Measurements from ENCODE around the gene ARSD.
"Not testable (repeated sequence)": the region's sequence is repeated elsewhere in the genome, so short reads cannot be mapped to it uniquely, and the experiment has no call there.

The ARSD gene

GRCh38 chrX:2928583-2929434, at the start of gene ARSD:
ARSD (minus strand) TSS chrX:2929339; CDS start chrX:2929275, 64 bp downstream.
- no peak for DNase-seq

- DNase-seq = not testable (repeated sequence)
Measured at GRCh38 chrX:2978639-2979038, 49.5 kb upstream of the ARSD start.

GRCh38 chrX:2974961-2975360, 45.8 kb upstream of the ARSD start:
- no peak for DNase-seq

GRCh38 chrX:2972391-2972790, 43.3 kb upstream of the ARSD start:
- DNase-seq = no peak

- no peak for DNase-seq
Measured at GRCh38 chrX:2969021-2969420, 39.9 kb upstream of the ARSD start.

- no peak for DNase-seq
Measured at GRCh38 chrX:2967998-2968909, 39.1 kb upstream of the ARSD start.

- no peak for DNase-seq
Measured at GRCh38 chrX:2967584-2967983, 38.4 kb upstream of the ARSD start.

- DNase-seq = no peak
Measured at GRCh38 chrX:2967012-2967411, 37.9 kb upstream of the ARSD start.

- DNase-seq = no peak
Measured at GRCh38 chrX:2965965-2966364, 36.8 kb upstream of the ARSD start.

- not testable (repeated sequence) for DNase-seq
Measured at GRCh38 chrX:2963992-2964794, 35.1 kb upstream of the ARSD start.

- DNase-seq = not testable (repeated sequence)
Measured at GRCh38 chrX:2963449-2963848, 34.3 kb upstream of the ARSD start.

- DNase-seq = no peak
Measured at GRCh38 chrX:2962381-2962780, 33.2 kb upstream of the ARSD start.

GRCh38 chrX:2960861-2961515, 31.8 kb upstream of the ARSD start:
- DNase-seq = no peak

- DNase-seq = no peak
Measured at GRCh38 chrX:2958199-2958598, 29.1 kb upstream of the ARSD start.

GRCh38 chrX:2955838-2956237, 26.7 kb upstream of the ARSD start:
- DNase-seq = no peak

GRCh38 chrX:2955281-2955680, 26.1 kb upstream of the ARSD start:
- no peak for DNase-seq

GRCh38 chrX:2954541-2954940, 25.4 kb upstream of the ARSD start:
- no peak for DNase-seq

- DNase-seq = not testable (repeated sequence)
Measured at GRCh38 chrX:2937942-2938341, 8.8 kb upstream of the ARSD start.

GRCh38 chrX:2934715-2935710, 5.9 kb upstream of the ARSD start:
- no peak for DNase-seq

GRCh38 chrX:2933125-2933900, 4.2 kb upstream of the ARSD start:
- DNase-seq = no peak
